ENCODE measurements around the gene TSPAN13. TPM values are rescaled to one million over a fixed set of nuclear protein-coding genes. Genes with fewer than 3 reads are reported as not detected.

Gene TSPAN13
- total RNA-seq, 1 experiment from 2014 or later = 32.7 TPM

DNA sequence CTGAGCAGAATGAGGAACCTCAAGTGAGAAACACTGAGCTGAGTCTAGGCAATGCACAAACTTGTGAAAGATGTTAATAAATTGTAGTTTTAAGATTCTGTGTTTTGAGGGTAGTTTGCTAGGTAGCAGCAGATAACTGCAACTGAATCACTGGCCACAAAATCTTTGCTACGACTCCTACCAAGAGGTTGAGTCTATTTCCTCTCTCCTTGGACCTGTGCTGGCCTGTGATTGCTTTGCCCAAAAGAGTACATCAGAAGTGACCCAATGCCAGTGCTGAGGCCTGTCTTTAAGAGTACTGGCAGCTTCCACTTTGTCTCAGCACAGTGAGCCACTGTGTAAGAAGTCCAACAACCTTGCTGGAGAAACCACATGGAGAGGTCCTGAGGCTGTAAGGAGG lies 11.9 kb upstream of the TSPAN13 start (continued):
- TF ChIP-seq, protein P1, sequence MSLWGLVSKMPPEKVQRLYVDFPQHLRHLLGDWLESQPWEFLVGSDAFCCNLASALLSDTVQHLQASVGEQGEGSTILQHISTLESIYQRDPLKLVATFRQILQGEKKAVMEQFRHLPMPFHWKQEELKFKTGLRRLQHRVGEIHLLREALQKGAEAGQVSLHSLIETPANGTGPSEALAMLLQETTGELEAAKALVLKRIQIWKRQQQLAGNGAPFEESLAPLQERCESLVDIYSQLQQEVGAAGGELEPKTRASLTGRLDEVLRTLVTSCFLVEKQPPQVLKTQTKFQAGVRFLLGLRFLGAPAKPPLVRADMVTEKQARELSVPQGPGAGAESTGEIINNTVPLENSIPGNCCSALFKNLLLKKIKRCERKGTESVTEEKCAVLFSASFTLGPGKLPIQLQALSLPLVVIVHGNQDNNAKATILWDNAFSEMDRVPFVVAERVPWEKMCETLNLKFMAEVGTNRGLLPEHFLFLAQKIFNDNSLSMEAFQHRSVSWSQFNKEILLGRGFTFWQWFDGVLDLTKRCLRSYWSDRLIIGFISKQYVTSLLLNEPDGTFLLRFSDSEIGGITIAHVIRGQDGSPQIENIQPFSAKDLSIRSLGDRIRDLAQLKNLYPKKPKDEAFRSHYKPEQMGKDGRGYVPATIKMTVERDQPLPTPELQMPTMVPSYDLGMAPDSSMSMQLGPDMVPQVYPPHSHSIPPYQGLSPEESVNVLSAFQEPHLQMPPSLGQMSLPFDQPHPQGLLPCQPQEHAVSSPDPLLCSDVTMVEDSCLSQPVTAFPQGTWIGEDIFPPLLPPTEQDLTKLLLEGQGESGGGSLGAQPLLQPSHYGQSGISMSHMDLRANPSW (CRISPR knock-in tag; conservative IDR thresholded peaks at IDR 0.05; ENCODE audit: low read depth) = no peak
- TF ChIP-seq NFATC4 (CRISPR knock-in tag; IDR thresholded peaks at IDR 0.05) (no peak), NR2C2 (CRISPR knock-in tag; IDR thresholded peaks at IDR 0.05) (no peak)
- TF ChIP-seq, protein P2, sequence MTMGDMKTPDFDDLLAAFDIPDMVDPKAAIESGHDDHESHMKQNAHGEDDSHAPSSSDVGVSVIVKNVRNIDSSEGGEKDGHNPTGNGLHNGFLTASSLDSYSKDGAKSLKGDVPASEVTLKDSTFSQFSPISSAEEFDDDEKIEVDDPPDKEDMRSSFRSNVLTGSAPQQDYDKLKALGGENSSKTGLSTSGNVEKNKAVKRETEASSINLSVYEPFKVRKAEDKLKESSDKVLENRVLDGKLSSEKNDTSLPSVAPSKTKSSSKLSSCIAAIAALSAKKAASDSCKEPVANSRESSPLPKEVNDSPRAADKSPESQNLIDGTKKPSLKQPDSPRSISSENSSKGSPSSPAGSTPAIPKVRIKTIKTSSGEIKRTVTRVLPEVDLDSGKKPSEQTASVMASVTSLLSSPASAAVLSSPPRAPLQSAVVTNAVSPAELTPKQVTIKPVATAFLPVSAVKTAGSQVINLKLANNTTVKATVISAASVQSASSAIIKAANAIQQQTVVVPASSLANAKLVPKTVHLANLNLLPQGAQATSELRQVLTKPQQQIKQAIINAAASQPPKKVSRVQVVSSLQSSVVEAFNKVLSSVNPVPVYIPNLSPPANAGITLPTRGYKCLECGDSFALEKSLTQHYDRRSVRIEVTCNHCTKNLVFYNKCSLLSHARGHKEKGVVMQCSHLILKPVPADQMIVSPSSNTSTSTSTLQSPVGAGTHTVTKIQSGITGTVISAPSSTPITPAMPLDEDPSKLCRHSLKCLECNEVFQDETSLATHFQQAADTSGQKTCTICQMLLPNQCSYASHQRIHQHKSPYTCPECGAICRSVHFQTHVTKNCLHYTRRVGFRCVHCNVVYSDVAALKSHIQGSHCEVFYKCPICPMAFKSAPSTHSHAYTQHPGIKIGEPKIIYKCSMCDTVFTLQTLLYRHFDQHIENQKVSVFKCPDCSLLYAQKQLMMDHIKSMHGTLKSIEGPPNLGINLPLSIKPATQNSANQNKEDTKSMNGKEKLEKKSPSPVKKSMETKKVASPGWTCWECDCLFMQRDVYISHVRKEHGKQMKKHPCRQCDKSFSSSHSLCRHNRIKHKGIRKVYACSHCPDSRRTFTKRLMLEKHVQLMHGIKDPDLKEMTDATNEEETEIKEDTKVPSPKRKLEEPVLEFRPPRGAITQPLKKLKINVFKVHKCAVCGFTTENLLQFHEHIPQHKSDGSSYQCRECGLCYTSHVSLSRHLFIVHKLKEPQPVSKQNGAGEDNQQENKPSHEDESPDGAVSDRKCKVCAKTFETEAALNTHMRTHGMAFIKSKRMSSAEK (CRISPR knock-in tag; IDR thresholded peaks at IDR 0.05; ENCODE audit: borderline replicate concordance) = no peak
- TF ChIP-seq, protein P3, sequence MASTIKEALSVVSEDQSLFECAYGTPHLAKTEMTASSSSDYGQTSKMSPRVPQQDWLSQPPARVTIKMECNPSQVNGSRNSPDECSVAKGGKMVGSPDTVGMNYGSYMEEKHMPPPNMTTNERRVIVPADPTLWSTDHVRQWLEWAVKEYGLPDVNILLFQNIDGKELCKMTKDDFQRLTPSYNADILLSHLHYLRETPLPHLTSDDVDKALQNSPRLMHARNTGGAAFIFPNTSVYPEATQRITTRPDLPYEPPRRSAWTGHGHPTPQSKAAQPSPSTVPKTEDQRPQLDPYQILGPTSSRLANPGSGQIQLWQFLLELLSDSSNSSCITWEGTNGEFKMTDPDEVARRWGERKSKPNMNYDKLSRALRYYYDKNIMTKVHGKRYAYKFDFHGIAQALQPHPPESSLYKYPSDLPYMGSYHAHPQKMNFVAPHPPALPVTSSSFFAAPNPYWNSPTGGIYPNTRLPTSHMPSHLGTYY (CRISPR knock-in tag; IDR thresholded peaks at IDR 0.05) = no peak
- TF ChIP-seq, protein P4, sequence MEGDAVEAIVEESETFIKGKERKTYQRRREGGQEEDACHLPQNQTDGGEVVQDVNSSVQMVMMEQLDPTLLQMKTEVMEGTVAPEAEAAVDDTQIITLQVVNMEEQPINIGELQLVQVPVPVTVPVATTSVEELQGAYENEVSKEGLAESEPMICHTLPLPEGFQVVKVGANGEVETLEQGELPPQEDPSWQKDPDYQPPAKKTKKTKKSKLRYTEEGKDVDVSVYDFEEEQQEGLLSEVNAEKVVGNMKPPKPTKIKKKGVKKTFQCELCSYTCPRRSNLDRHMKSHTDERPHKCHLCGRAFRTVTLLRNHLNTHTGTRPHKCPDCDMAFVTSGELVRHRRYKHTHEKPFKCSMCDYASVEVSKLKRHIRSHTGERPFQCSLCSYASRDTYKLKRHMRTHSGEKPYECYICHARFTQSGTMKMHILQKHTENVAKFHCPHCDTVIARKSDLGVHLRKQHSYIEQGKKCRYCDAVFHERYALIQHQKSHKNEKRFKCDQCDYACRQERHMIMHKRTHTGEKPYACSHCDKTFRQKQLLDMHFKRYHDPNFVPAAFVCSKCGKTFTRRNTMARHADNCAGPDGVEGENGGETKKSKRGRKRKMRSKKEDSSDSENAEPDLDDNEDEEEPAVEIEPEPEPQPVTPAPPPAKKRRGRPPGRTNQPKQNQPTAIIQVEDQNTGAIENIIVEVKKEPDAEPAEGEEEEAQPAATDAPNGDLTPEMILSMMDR (IDR thresholded peaks at IDR 0.05) = no peak

DNA sequence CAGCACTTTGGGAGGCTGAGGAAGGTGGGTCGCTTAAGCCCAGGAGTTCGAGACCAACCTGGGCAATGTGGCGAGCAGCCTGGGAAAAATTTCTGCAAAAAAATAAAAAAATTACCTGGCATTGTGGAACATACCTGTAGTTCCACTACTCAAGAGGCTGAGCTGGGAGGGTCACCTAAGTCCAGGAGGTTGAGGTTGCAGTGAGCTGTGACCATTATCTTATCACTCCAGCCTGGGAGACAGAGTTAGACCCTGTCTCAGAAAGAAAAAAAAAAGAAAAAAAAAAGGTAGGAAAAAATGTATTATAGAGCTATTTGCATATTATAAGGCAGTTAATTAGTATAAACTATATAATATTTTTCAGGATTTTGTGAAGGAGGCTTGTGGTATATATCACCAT lies 11.0 kb upstream of the TSPAN13 start:
- ATAC-seq = no peak
- CTCF ChIA-PET = no interaction called here
- Mint-ChIP-seq H3K4me3 (no peak overlapping the region), H3K27me3 (ENCODE audit: low read depth) (no peaks in the 10 kb centered on the region), H3K4me1 (peaks cover 36% of the 10 kb centered on the region), H3K36me3 (no peaks in the 10 kb centered on the region), H3K27ac (no peak overlapping the region), H3K9me3 (no peaks in the 10 kb centered on the region)
- POLR2A ChIA-PET = no interaction called here
- no peak for DNase-seq (ENCODE audit: low spot score)
- TF ChIP-seq, protein P5, sequence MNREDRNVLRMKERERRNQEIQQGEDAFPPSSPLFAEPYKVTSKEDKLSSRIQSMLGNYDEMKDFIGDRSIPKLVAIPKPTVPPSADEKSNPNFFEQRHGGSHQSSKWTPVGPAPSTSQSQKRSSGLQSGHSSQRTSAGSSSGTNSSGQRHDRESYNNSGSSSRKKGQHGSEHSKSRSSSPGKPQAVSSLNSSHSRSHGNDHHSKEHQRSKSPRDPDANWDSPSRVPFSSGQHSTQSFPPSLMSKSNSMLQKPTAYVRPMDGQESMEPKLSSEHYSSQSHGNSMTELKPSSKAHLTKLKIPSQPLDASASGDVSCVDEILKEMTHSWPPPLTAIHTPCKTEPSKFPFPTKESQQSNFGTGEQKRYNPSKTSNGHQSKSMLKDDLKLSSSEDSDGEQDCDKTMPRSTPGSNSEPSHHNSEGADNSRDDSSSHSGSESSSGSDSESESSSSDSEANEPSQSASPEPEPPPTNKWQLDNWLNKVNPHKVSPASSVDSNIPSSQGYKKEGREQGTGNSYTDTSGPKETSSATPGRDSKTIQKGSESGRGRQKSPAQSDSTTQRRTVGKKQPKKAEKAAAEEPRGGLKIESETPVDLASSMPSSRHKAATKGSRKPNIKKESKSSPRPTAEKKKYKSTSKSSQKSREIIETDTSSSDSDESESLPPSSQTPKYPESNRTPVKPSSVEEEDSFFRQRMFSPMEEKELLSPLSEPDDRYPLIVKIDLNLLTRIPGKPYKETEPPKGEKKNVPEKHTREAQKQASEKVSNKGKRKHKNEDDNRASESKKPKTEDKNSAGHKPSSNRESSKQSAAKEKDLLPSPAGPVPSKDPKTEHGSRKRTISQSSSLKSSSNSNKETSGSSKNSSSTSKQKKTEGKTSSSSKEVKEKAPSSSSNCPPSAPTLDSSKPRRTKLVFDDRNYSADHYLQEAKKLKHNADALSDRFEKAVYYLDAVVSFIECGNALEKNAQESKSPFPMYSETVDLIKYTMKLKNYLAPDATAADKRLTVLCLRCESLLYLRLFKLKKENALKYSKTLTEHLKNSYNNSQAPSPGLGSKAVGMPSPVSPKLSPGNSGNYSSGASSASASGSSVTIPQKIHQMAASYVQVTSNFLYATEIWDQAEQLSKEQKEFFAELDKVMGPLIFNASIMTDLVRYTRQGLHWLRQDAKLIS (CRISPR knock-in tag; IDR thresholded peaks at IDR 0.05; ENCODE audit: borderline replicate concordance) = no peak
- TF ChIP-seq, protein P6, sequence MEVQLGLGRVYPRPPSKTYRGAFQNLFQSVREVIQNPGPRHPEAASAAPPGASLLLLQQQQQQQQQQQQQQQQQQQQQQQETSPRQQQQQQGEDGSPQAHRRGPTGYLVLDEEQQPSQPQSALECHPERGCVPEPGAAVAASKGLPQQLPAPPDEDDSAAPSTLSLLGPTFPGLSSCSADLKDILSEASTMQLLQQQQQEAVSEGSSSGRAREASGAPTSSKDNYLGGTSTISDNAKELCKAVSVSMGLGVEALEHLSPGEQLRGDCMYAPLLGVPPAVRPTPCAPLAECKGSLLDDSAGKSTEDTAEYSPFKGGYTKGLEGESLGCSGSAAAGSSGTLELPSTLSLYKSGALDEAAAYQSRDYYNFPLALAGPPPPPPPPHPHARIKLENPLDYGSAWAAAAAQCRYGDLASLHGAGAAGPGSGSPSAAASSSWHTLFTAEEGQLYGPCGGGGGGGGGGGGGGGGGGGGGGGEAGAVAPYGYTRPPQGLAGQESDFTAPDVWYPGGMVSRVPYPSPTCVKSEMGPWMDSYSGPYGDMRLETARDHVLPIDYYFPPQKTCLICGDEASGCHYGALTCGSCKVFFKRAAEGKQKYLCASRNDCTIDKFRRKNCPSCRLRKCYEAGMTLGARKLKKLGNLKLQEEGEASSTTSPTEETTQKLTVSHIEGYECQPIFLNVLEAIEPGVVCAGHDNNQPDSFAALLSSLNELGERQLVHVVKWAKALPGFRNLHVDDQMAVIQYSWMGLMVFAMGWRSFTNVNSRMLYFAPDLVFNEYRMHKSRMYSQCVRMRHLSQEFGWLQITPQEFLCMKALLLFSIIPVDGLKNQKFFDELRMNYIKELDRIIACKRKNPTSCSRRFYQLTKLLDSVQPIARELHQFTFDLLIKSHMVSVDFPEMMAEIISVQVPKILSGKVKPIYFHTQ (CRISPR knock-in tag; IDR thresholded peaks at IDR 0.05) = no peak
- TF ChIP-seq, protein P7, sequence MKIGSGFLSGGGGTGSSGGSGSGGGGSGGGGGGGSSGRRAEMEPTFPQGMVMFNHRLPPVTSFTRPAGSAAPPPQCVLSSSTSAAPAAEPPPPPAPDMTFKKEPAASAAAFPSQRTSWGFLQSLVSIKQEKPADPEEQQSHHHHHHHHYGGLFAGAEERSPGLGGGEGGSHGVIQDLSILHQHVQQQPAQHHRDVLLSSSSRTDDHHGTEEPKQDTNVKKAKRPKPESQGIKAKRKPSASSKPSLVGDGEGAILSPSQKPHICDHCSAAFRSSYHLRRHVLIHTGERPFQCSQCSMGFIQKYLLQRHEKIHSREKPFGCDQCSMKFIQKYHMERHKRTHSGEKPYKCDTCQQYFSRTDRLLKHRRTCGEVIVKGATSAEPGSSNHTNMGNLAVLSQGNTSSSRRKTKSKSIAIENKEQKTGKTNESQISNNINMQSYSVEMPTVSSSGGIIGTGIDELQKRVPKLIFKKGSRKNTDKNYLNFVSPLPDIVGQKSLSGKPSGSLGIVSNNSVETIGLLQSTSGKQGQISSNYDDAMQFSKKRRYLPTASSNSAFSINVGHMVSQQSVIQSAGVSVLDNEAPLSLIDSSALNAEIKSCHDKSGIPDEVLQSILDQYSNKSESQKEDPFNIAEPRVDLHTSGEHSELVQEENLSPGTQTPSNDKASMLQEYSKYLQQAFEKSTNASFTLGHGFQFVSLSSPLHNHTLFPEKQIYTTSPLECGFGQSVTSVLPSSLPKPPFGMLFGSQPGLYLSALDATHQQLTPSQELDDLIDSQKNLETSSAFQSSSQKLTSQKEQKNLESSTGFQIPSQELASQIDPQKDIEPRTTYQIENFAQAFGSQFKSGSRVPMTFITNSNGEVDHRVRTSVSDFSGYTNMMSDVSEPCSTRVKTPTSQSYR (CRISPR knock-in tag; IDR thresholded peaks at IDR 0.05) = no peak
- TF ChIP-seq ZBTB21 (CRISPR knock-in tag; IDR thresholded peaks at IDR 0.05; ENCODE audit: borderline replicate concordance) (no peak), NFE2L1 (CRISPR knock-in tag; IDR thresholded peaks at IDR 0.05) (no peak), ESRRA (CRISPR knock-in tag; IDR thresholded peaks at IDR 0.05; ENCODE audit: borderline replicate concordance) (no peak), PRRX2 (CRISPR knock-in tag; IDR thresholded peaks at IDR 0.05) (no peak)
- TF ChIP-seq, protein P8, sequence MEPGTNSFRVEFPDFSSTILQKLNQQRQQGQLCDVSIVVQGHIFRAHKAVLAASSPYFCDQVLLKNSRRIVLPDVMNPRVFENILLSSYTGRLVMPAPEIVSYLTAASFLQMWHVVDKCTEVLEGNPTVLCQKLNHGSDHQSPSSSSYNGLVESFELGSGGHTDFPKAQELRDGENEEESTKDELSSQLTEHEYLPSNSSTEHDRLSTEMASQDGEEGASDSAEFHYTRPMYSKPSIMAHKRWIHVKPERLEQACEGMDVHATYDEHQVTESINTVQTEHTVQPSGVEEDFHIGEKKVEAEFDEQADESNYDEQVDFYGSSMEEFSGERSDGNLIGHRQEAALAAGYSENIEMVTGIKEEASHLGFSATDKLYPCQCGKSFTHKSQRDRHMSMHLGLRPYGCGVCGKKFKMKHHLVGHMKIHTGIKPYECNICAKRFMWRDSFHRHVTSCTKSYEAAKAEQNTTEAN (CRISPR knock-in tag; IDR thresholded peaks at IDR 0.05) = no peak

Measured in WTC11 (cell line).